Regular cardiac myocyte (primary cell): ENCODE measurements around the gene RACK1. TPM values are rescaled to one million over a fixed set of nuclear protein-coding genes. Genes with fewer than 3 reads are reported as not detected.

ENCODE experiments used
- total RNA-seq: library from RNA; depleted of rRNA; stranded (reverse); fragments of >200 nt; gene quantifications from 2 replicates; pipeline ENCODE4 v1.2.3, GENCODE V29; 2014

RACK1 gene
- total RNA-seq, result 3,272 and 3,476 TPM in 2 replicates

DNA sequence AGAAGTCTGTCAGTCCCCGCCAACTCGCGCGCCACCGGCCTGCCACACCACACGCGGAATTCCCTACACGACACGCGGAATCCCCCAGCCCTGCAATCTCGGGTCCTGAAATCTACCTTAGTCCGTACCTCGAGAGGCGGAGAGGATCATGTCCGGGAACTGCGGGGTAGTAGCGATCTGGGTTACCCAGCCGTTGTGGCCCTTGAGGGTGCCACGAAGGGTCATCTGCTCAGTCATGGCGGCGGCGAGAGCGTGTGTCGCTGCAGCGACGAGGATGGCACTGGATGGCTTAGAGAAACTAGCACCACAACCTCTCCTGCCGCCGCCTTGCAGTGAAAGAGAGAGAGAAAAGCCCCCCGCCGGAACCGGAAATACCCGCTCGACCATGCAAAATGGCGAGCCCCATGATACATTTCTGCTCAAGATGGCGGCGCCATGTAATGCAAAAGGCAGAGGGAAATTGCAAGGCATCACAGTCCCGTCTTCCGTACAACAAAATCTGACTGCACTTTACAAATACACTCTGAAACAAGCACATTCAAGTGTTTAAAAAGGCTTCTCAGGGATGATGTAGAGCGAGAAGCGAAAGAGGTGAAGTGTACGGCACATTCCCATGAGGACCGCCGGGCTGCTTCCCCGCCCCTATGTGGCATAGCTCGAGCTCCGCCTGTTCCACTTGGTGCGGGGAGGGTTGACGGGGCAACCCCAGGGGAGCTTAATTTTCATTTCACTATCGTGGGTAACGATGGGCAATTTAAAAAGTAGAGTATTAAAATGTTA is at the start of gene RACK1:
Gene RACK1, minus strand, starts transcription at position 343 of the 780 bp plus-strand sequence. Its CDS starts 106 bp downstream, at position 237.

DNA sequence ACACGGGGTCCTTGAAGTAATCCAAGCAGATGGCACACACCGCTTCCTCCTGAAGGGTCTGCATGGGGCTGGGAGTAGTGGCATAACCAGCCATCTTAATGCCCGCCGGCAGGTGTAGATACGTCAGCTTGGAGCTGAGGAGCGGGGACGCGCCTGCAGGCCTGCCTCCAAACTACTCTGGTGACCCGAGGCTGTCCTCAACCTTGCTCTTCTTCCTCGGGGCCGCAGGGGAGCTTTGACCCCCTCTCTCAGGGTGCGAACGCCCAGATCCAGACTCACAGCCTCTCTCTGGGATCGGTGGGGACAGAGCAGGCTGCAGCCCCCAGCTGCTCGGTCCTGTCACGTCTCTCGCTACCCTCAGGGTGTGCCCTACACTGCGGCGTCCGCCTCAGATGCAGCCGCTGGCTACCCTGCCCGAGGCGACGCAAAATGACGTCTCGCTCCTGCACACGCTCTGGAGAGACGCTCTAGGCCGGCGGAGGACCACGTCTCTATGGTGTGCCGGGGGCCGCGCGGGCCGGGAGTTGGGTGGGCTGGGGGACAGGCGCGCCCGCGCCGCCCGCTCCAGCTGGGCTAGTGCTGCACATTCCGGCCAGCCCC is 17.1 kb upstream of the RACK1 start, which contains the start of gene TRIM52:
Gene TRIM52, minus strand, starts transcription at position 424 of the 600 bp plus-strand sequence. Its CDS starts 330 bp downstream, at position 94.

DNA sequence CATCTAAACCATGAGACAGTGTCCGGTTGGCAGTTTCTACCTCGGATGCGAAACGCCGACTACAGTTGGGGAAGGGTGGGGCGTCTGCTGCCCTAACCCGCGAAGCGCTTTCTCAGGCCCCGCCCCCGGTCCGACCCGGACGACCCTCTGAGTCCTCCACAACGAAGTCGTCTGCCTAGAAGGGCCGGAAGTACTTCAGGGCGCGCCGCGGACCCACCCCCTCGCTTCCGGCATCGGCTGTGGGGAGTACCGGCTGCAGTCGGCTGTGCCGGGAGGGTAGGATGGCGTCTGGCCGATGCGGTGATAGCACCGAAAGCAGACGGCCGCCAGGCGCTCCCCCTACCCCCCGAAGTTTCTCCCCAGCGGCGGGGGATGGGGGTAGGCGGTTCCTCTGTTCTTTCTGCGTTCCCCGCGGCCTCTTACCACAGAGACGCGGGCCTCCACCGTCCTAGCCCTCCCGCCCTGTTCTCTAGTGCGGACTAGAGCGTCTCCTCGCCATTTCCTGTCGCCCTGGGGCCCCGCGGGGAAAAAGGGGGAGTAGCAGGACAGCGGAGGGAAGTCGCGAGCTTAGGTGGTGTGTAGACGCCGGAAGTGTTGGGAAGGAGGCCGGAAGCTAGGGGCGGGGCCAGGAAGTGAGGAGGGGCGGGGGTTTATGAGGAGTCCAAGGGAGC is 20.5 kb downstream of the RACK1 start, which contains the start of gene TRIM41:
Gene TRIM41, plus strand, starts transcription at position 224 of the 671 bp plus-strand sequence. CDS start 719 bp downstream, outside the sequence.

DNA sequence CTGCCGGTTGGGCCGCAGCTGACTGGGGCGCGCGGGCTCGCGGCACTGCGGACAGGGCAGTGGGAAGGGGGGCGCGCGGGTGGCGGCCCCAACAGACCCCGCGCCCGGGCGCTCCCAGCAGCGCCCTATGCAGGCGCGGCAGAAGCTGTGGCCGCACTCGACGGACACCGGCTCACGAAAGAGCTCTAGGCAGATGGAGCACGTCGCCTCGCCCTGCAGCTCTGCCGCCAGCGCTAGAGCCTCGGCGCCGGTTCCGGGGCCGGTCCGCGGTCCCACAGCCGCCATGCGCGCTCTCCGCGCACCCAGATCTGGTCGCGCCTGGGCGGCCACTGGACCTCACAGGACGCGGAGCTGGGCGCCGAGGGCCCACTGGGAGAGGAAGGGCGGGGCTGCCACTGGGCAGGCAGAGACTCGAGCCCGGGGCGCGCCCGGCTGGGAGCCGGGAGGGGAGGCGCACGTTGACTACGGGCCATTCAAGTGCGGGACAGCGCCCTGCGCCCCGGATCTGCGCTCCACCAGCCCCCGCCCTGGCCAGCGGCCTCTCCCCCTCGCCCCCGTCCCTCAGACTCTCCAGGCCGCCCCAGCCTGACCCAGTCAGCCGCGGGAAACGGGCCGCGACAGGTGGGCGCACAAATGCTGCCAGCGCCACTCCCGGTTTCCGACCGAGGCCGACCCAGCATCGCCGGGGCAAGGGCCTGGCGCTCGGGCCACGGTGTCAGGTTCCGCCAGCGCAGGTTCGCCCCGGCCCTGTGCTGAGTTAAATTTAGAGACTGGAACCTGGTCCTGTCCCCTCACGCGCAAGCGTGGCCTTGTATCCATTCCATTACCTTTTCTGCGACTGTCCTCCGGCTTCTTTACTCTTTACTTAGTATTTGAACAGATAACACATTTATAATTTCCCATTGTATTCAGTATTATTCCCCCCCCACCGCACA is 38.6 kb downstream of the RACK1 start, which contains the start of gene TRIM7:
Gene TRIM7, minus strand, starts transcription at position 371 of the 935 bp plus-strand sequence. Its CDS starts 86 bp downstream, at position 285.

Other genes with a start within 250 kb of the RACK1 start
- not detected in 2 replicates for gene BTNL9, start 203.6 kb downstream of the RACK1 start, total RNA-seq
- gene OR2V1, start 112.7 kb downstream of the RACK1 start, total RNA-seq, result not detected in 2 replicates
- not detected in 2 replicates for gene OR2V2, start 96.3 kb downstream of the RACK1 start, total RNA-seq
- gene TRIM7, start 38.7 kb downstream of the RACK1 start, total RNA-seq, result 0.85 and 3.1 TPM in 2 replicates
- gene TRIM41, start 20.6 kb downstream of the RACK1 start, total RNA-seq, result 9.3 and 13.6 TPM in 2 replicates
- 6.8 and 6.9 TPM in 2 replicates for gene TRIM52, start 17.2 kb upstream of the RACK1 start, total RNA-seq
- gene OR4F3, start 123.4 kb upstream of the RACK1 start, total RNA-seq, result not detected in 2 replicates